T-helper 2 cell (primary cell): Measurements from ENCODE around the gene DNAH11.

Experiments
- DNase-seq, 5 experiments: peaks; one replicate each; pipeline versions ENCODE4 v3.0.0 to v3.0.0-alpha.2; 2012 to 2022

The DNAH11 gene

GRCh38 chr7:21550821-21551531 is 8.1 kb downstream of the DNAH11 start:
- no peak for DNase-seq

GRCh38 chr7:21562385-21562784 is 19.5 kb downstream of the DNAH11 start:
- DNase-seq = no peak

- no peak for DNase-seq
Observed at GRCh38 chr7:21565614-21566013, 22.8 kb downstream of the DNAH11 start.

GRCh38 chr7:21566094-21566493 is 23.3 kb downstream of the DNAH11 start:
- no peak for DNase-seq

- peak in 1 of 5 experiments; percentile 4 for DNase-seq
Observed at GRCh38 chr7:21568762-21569161, 25.9 kb downstream of the DNAH11 start.

GRCh38 chr7:21572331-21573313 is 29.8 kb downstream of the DNAH11 start:
- DNase-seq = no peak

- no peak for DNase-seq
Observed at GRCh38 chr7:21579341-21580072, 36.7 kb downstream of the DNAH11 start.

- DNase-seq = no peak
Observed at GRCh38 chr7:21580073-21580521, 37.3 kb downstream of the DNAH11 start.

GRCh38 chr7:21585070-21585724 is 42.4 kb downstream of the DNAH11 start:
- DNase-seq = no peak

- DNase-seq = peak in 1 of 5 experiments; percentile 2
Observed at GRCh38 chr7:21587139-21587784, 44.4 kb downstream of the DNAH11 start.

- no peak for DNase-seq
Observed at GRCh38 chr7:21596801-21597200, 54.0 kb downstream of the DNAH11 start.

- DNase-seq = no peak
Observed at GRCh38 chr7:21603462-21603861, 60.6 kb downstream of the DNAH11 start.

- no peak for DNase-seq
Observed at GRCh38 chr7:21603972-21604749, 61.3 kb downstream of the DNAH11 start.

- no peak for DNase-seq
Observed at GRCh38 chr7:21605008-21605585, 62.3 kb downstream of the DNAH11 start.

GRCh38 chr7:21608465-21608864 is 65.6 kb downstream of the DNAH11 start:
- no peak for DNase-seq

GRCh38 chr7:21611129-21611528 is 68.3 kb downstream of the DNAH11 start:
- no peak for DNase-seq

- DNase-seq = no peak
Observed at GRCh38 chr7:21616091-21616490, 73.3 kb downstream of the DNAH11 start.

GRCh38 chr7:21616796-21617436 is 74.1 kb downstream of the DNAH11 start:
- DNase-seq = no peak

GRCh38 chr7:21617513-21617912 is 74.7 kb downstream of the DNAH11 start:
- no peak for DNase-seq

GRCh38 chr7:21617916-21618390 is 75.1 kb downstream of the DNAH11 start:
- DNase-seq = no peak
